HG03175 (cell line): ENCODE measurements around the gene ZBTB39.
A peak's percentile ranks its signal among the peaks of the same experiment; 100 is the strongest.
"Not testable (repeated sequence)": the region's sequence is repeated elsewhere in the genome, so short reads cannot be mapped to it uniquely, and the experiment has no call there.

Source experiments
- ATAC-seq: cut with Tn5 transposase; IDR thresholded peaks from one replicate; pipeline ENCODE4 v1.9.1; 2021; ENCODE audit warnings: mild to moderate bottlenecking, moderate library complexity; ENCODE audit not compliant: unreplicated experiment

ZBTB39 gene

DNA sequence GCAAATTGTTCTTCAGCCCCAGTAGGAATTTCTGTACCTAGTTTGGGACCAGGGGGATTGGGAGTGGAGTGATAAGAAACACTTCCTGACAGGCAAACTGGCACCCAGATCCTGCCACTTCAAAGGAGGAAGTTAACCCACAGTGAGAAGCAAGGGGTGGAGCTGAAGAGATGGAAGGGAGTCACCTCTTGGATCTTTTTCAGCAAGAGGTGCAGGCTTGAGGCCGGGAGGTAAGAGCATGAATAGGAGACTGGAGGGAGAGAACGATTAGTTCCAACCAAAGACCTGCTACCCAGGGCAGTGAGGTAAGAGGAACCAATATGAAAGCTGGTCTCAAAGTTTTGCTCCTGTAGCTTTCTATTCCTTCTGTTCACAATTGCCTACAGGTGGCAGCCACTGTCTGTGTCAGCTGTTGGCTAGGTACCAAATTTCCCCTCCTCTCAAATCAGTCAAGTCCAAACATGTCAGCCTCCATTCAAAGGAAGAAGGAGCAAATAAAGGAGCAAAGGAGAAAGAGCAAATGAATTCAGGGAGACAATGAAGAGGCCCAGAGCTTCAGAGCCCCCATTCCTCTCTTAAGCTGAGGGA is 24.9 kb upstream of the ZBTB39 start:
- ATAC-seq: no peak

DNA sequence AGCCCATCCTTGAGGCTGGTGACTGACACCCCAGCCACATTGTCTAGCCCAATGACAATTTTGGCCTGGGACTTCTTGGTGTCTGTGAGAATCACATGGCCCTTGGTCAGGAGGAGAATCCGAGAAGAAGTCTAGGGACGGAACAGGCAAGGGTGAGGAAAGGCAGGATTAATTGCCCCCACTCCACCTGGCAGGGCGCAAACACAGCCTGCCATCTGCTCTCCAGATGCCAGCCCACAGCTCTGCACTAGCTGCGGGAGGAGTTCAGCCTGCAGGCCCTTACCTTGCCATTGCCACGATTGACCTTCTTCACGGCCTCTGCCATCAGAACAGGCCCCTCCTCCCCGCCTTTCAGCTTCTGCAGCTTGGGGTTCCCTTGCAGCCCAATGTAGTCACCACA is 23.1 kb upstream of the ZBTB39 start:
- ATAC-seq: no peak

DNA sequence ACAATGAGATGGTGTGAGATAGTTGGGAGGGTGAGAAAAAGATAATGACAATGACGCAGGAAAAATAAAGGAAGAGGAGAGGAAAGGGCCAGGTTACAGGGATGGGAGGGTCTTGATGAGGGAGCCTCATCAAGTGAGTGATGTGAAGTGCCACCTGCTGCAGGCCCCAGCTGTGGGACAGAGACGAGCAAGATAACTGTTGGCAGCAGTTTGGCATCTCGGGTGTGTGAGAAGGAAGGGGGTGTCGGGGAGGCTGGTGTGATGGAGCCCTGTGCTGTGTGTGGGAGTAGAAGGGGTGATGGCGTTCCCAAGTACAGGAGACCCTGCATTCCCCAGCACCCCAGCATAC is 21.4 kb upstream of the ZBTB39 start:
- no peak for ATAC-seq

DNA sequence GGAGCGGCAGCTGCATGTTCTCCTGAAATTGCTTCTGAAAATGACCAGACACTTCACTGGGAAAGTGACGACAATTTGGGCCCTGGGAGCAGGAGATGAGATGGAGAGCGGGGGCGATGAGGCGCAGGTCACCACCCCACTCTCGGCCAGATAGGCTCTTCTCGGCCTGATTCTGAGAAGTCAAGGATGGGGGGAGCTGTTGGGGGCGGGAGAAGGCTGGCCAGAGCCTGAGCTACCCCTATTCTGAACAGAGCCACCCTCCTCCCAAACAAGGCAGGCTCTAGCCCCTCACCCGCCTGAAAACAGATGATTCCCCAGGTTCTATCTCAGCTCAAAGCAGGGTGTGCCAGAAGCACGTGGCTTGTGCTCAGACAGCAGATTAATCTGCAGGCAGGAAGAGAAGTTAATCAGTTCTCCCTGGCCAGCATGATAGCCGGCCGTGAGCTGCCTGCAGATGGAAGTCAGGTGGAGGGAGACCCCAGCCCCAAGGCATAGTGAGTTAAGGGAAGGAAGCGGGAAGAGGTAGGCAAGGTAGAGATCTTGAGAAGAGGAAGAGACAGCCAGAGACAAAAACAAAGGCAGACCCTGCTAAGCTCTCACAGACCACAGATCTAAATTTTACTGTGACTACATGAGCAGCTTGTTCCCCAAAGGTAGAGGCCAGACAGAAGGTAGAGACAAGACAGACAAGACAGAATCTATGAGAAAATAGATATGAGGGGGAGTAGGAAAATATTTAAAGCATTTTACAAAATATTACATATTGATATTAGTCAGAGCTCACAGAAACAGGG is 20.9 kb upstream of the ZBTB39 start:
- no peak for ATAC-seq

DNA sequence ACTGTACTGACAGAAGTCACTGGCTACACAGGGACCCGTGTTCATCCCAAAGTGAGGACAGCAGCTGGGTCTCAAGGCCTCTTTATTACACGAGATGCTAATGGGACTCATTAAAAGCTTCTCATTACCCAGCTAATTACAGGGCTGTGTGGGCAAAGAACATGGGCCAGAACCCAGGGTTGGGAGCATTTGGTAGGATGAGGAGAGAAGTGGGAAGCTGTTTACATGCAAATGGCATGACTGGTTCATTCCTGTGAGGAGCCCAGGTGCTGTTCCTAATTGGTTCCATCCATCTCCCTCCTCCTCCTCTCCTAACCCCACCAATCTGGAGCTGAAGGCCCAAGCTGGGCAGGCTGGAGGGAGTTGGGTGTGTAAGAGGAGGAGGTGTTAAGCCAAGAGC is 18.9 kb upstream of the ZBTB39 start:
- ATAC-seq: no peak

DNA sequence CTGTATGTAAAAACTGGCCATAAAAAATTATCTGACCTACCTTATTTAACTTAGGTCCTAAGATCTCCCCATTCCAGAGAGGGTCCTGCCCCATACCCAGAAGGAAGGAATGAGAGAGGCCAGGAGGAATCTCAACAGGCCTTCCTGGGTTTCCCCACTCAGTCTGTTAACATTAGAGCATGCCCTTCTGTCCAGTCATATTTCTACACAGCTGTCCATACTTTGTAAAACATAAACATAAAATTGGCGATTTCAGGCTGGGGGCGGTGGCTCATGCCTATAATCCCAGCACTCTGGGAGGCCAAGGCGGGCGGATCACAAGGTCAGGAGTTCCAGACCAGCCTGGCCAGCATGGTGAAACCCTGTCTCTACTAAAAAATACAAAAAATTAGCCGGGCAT is 16.0 kb upstream of the ZBTB39 start:
- not testable (repeated sequence) for ATAC-seq

DNA sequence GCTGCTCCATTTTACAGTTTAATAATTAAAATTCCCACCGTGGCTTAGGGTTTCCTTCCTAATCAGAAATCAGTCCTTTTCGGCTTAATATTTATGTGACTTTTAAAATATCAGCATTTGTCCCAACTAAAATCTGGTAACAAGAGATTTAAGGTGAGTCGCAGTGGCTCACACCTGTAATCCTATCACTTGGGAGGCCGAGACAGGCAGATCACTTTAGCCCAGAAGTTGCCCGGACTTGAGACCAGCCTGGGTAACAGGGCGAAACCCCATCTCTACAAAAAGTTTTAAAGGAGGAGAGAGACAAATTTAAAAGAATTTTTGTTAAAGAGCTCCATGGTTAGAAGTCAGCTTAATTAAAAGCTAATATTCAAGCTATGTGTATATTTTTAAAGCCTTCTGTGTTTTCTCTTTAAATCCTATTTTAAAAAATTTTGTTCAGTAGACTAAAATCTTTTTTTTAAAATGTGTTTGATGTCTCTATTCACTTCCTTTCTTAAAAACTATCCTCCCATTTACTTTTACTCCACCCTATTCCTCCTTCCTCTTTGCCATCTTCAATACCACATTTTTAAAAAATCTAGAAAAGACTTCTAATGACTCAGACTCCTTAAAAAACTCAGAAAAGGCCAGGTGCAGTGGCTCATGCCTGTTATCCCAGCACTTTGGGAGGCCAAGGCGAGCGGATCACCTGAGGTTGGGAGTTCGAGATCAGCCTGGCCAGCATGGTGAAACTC is 13.8 kb upstream of the ZBTB39 start:
- no peak for ATAC-seq

DNA sequence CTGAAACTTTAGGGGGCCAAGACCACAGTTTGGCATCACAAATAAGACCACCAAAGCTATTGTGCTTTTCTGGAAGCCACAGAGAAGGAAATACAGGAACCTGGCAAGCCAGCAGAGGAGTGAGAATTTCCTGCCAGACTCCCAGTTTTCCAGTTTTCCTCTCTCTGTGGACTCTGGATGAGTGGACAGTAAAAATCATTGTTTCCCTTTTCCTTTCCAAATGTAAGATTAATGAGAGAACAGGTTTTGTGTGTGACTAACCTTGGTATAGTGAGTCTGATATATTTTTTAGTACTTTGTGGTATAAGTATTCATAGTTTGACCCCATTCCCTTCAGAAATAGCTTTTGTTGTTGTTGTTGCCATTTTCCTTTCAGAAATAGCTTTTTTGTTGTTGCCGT is 12.6 kb upstream of the ZBTB39 start:
- ATAC-seq: no peak

DNA sequence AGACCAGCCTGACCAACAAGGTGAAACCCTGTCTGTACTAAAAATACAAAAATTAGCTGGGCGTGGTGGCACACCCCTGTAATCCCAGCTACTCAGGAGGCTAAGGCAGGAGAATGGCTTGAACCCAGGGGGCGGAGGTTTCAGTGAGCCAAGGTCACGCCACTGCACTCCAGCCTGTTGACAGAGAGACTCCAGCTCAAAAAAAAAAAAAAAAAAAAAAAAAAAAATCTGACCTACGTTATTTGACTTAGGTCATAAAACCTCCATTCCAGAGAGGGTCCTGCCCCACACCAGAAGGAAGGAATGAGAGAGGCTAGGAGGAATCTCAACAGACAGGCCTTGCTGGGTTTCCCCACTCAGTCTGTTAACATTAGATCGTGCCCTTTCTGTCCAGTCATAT is 12.0 kb upstream of the ZBTB39 start:
- not testable (repeated sequence) for ATAC-seq

DNA sequence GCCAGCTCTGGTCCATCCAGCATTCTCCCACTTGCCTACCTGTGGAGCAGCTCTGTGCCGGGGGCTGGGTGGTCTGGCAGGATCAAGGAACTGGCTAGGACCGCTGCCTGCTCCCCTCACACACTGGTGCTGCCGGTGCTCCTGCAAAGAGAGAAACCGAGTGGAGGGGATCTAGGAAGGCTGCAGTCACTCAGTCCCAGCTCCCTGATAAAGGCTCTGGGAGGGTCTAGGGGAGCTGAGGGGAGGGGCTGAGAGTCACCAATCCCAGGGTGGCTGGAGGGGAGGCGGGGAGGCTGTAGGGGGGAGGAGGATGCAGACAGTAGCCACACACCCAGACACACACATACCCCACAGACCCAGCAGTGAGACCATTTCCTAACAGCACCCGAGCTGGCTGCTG is 10.0 kb upstream of the ZBTB39 start, which contains the start of gene TAC3:
Gene TAC3, minus strand, starts transcription at position 182 of the 400 bp plus-strand sequence. CDS start 732 bp downstream, outside the sequence.
- ATAC-seq: no peak

DNA sequence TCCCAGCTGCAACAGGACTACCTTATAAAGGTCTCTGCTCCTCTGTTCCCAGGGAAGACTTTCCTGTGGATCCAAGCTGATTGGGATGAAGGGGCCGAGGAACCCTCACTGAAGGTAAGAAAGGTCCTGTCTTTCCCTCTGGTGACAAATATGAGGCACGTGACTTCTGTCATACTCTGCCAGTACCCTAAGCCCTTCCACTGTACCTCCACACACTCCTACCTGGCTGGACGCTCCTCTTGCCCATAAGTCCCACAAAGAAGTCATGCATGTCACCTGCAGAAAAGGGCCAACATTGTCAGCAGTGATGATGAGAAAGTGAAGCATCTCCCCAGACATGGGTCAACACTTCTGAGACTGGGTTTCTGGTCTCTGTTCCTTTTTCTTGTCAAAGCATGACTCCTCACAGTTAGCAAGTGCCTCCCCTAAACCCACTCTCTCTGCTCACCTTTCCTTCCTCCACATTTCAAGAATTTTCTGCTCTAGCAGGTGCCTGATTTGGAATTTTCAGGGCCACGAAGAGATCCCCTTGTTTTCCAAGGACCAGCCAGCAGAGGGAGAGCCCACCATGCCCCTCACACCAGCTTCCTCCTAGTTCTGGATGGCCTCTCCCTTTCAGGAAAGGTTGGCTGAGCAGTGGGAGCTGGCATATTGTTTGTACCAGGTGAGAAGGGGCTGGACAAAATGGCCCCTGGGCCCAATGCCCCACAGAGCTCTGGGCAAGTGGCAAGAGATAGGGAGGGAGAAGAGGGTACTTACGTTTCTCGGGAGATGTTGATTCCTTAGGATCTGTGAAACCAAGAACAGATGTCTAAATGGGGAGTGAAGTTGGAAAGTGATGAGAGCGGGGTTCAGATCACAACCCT is 6.5 kb upstream of the ZBTB39 start:
- no peak for ATAC-seq

DNA sequence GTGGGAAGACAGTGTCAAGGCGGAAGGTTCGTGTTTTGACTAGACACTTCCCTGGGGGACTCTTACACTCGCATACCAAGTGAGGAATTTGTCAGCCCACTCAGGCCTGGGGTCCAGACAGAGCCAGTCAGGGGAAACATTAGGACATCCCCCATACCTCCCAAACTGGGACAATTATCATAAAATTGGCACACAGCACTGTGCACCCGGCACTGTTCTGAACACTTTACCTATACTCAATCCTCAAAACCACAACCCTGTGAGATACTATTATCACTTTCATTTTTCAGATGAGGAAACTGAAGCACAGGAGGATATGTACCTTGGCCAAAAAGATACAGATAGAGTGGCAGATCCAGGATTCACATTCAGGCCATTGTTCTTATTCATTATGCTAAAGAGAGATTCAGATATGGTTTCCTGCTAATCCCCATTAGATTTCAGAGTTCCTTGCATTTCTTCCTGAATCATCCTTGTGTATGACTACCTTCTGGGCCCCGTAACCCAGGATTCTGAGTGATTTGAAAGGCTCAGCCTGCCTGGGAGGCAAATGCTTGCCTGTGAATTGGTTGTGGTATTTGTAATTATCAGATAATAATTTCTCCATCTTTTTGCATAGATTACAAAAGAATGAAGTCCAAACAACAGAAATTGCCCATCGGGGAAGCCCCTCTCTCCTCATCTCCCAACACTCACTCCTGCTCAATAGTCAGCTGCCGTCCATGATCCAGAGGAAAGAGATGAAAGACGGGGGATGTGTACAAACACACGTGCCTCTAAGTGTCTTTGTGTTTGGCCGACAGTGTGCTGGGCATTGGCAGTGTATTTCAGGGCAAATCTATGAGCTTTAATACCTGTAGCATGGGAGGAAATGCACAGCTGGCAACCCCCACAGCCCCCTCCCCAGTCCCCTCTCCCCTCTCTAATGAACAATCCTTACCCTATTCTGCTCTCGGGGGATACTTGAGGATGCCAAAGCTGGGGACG is 5.4 kb upstream of the ZBTB39 start:
- ATAC-seq: peak; percentile 56

DNA sequence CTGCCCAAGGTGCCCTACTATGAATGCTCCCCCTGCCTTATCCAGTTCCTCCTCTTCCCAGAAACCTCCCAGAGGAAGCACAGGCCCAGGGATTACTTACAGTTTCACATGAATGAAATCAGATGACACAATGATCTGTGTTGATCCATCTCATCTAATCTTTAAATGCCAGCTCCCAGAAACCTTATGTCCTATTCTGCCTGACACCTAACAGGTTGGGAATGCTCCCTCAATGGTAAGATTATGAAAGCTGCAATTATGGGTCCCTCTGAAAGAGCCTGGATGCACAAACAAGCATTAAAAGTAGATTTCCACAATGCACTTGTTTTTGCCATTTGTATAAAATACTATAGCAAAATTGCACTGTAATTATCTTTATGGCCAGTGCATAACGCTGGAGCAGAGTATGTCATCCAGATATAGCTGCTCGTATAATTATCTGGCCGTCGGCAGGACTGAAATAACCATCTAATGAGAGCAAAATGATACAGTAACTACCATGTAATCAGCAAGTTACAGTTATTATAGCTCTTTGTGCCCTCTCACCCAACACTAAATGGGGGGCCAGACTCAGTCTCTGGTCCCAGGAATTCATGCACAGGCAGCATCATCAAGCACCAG is 4.4 kb upstream of the ZBTB39 start:
- no peak for ATAC-seq

DNA sequence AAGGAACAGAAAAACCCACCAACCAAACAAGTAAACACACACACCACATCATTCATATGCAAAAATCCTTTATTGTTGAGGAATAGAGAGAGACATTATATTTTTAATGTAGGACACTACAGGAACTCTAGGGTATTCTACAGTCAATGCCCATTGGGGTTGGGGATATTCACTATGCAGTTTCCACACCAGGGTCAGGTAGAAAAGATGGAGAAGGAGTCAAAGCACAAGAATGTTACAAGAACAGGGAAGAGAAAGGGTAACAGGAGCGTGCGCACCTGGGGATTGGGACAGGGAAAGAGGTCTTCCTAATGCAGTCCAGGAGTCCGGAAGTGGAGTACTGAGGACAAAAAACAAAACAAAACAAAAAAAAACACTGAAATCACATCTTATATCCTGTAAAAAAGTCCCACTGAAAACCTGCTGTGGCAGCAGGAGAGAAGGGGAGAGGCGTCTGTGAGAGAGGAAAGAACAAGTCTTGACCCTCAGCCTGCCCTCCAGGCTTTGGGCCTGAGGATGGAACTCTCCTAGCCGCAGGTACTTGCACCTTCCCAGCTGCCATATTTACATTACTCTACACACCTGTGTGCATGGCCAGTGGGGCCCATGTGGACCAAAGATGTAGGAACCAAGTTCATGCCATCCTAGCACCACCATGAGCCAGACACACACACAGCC is 3.7 kb upstream of the ZBTB39 start:
- no peak for ATAC-seq

DNA sequence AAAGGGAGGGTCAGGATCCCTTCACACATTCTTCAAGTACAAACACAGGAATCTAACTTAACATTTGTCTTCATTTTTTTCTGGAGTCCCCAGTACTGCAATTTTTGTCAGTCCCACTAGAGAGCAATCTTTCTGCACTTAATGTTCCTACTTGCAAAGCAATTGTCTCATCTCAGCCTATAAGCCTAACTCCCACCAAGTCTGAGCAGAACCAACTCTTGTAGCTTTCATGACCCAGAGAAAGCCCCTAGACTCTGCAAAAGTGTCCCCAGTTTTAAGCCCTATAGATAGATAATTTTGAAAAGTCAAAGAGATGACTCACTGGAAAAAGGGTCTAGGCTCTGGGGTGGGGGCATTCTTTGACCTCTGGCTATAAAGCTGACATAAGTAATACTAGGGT is 1.8 kb upstream of the ZBTB39 start:
- ATAC-seq: no peak

DNA sequence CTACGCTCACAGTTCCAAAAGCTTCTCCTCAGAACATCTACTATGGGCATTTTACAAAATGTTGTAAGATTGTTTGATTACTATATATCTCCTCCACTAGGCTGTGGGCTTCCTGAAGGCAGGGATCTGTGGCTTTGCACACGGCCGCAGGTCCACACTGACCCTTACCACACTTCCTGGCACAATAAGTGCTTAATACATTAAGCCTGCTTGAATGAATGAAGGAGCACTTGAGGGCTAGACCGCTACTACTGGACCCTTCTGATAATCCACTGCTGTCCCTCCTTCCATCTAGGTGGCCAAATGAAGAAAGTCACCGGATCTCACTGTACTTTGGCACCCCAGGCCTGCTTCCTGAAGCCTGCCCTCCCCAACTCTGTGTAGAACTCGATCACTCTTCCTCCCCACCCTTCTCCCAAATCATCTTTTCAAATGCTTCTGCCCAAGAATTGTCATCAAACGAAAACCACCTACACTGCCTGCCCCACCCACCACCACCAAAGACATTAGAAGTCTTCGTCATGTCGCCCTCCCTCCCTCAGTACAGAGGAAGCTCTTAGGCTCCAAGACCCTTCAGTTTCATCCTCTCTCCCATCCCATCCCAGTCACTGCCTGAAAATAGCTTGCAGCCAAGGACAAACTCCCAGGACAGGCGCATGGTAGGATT is 596 bp upstream of the ZBTB39 start:
- ATAC-seq: no peak

DNA sequence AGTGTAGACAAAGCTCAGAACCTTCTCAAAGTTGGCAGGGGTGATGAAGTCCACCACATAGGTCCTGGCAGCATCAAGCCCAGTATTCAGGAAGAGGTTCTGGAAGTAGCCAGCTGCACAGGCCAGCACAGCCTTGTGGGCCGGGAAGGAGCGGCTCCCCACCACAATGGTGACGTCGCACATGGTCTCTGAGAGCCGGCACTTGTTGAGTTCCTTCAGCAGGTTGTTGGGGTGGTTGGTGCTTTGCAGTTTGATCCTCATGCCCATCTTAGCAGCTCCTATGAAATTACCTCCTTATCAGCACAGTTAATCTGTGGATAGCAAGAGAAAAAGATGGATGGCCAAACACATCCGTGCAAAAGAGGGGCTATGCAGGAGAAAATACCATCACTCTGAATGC is 1.7 kb downstream of the ZBTB39 start:
- ATAC-seq: no peak

DNA sequence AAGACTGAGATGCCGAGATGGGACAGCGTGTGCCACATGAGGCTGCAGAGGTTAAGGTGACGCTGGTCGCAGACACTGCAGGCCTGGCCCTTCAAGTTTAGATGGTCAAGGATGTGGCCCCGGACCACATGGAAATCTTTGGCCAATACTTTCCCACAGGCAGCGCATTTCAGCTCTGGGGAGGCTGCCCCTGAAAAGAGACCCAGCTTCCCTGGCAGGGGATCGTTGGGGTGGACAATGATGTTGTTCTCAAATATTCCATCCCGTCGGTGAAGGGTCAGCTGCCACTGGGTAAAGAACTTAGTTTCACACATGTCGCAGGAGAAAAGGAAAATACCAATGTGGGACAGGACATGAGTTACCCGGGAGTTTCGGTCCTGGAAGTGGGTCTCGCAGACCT is 3.0 kb downstream of the ZBTB39 start:
- no peak for ATAC-seq
